Measurements from ENCODE around the gene APOBEC4.

Gene APOBEC4

DNA sequence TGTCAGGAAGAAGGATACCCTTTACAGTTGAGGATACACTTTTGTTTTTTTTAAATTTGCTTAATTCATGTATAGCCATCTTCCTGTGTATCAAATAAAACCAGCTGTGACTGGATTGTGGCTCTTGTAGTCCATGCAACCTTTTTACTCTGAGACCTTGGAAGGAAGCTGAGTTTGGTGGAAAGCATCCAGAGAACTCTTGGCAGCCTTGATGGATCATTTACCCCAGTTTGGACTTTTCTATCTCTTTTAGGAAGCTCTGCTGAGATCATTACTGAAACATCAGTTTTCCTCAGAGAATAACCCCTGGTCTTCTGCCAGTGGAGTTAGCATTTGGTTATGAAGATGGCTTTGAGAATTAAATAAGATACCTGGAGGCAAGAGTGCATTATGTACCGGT is 21.2 kb upstream of the APOBEC4 start:
- Histone ChIP-seq H3K27ac (replicated peaks) (no peak overlapping the region), H3K27me3 (ENCODE audit: insufficient read depth, poor library complexity, severe bottlenecking) (peaks cover 8% of the 10 kb centered on the region), H3K4me3 (replicated peaks; ENCODE audit: insufficient read depth, low read length) (no peak overlapping the region)
- no peak for DNase-seq (ENCODE audit: low read depth in 1 of 2, low spot score in 1 of 2)
- TF ChIP-seq GABPA (IDR thresholded peaks at IDR 0.05; ENCODE audit: low read depth) = no peak
- TF ChIP-seq SPI1 (IDR thresholded peaks at IDR 0.05; ENCODE audit: borderline replicate concordance, low read depth) = no peak
- TF ChIP-seq POLR2AphosphoS5 (IDR thresholded peaks at IDR 0.05; ENCODE audit: low read depth) = no peak
- TF ChIP-seq, protein P1, sequence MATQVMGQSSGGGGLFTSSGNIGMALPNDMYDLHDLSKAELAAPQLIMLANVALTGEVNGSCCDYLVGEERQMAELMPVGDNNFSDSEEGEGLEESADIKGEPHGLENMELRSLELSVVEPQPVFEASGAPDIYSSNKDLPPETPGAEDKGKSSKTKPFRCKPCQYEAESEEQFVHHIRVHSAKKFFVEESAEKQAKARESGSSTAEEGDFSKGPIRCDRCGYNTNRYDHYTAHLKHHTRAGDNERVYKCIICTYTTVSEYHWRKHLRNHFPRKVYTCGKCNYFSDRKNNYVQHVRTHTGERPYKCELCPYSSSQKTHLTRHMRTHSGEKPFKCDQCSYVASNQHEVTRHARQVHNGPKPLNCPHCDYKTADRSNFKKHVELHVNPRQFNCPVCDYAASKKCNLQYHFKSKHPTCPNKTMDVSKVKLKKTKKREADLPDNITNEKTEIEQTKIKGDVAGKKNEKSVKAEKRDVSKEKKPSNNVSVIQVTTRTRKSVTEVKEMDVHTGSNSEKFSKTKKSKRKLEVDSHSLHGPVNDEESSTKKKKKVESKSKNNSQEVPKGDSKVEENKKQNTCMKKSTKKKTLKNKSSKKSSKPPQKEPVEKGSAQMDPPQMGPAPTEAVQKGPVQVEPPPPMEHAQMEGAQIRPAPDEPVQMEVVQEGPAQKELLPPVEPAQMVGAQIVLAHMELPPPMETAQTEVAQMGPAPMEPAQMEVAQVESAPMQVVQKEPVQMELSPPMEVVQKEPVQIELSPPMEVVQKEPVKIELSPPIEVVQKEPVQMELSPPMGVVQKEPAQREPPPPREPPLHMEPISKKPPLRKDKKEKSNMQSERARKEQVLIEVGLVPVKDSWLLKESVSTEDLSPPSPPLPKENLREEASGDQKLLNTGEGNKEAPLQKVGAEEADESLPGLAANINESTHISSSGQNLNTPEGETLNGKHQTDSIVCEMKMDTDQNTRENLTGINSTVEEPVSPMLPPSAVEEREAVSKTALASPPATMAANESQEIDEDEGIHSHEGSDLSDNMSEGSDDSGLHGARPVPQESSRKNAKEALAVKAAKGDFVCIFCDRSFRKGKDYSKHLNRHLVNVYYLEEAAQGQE (IDR thresholded peaks at IDR 0.05; ENCODE audit: insufficient replicate concordance, low read depth) = no peak
- TF ChIP-seq CTCF (IDR thresholded peaks at IDR 0.05; ENCODE audit: insufficient read depth, low read length) = no peak

DNA sequence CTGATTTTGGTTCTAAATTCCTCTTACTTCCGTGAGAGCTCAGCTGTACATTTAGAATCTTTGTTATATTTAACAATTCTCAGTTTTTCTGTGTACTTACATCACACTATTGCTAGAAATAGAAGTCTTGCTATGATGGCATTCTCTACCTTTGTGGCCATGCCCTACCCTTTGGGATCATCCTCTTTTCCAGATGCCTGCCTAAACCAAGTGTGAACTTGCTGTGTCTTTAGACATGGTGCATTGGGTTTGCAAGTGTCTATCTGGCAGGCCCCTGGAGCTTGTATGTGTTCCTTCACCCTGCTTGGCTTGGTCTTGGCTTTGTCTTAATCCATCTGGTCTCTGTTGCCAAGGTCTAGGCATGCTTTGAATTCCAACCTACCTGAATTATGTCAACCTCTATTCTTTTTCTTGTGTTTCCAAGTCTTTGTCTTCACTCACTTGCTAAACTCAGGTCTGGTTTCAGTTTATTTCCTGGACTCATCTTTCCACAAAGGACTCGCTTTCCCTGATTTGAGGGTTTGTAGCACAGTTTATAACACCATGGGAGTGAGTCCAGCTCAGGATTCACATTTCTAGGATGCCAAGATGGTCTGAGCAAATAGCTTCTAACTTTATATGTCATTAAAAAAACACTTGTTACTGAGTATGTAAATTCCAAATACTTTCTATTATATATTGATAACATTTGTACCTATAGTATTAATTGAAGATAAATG is 20.6 kb upstream of the APOBEC4 start:
- DNase-seq (ENCODE audit: low read depth in 1 of 2, low spot score in 1 of 2) = no peak
- H3K4me3 ChIP-seq (replicated peaks; ENCODE audit: insufficient read depth, low read length) = no peak overlapping the region
- H3K27me3 ChIP-seq (ENCODE audit: insufficient read depth, poor library complexity, severe bottlenecking) = peaks cover 8% of the 10 kb centered on the region
- H3K27ac ChIP-seq (replicated peaks) = no peak overlapping the region
- TF ChIP-seq POLR2AphosphoS5 (IDR thresholded peaks at IDR 0.05; ENCODE audit: low read depth) (no peak), GABPA (IDR thresholded peaks at IDR 0.05; ENCODE audit: low read depth) (no peak), CTCF (IDR thresholded peaks at IDR 0.05; ENCODE audit: insufficient read depth, low read length) (no peak), SPI1 (IDR thresholded peaks at IDR 0.05; ENCODE audit: borderline replicate concordance, low read depth) (no peak)
- TF ChIP-seq, protein P1 (IDR thresholded peaks at IDR 0.05; ENCODE audit: insufficient replicate concordance, low read depth) = no peak

DNA sequence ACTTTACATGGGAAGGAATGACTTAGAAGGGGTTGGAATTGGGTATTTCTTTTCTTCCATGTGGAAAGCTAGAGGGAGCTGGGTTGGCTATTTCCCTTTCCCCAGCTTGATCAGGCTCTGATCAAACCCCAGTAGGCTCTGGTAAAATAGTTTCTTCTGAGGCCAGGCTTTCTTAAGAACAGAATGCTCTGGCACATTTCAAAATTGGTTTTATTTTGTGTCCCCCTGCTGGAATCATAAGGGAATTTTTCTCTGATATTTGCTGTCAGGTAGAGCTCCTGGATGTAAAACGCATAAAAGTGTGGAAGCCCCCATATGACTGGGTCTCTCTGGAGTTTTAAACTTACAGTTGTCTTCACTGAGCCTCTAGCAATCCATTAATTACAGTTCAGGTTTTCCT is 17.1 kb upstream of the APOBEC4 start:
- H3K27me3 ChIP-seq (ENCODE audit: insufficient read depth, poor library complexity, severe bottlenecking) = peaks cover 2% of the 10 kb centered on the region
- no peak overlapping the region for H3K27ac ChIP-seq (replicated peaks)
- no peak for DNase-seq (ENCODE audit: low read depth in 1 of 2, low spot score in 1 of 2)
- TF ChIP-seq, protein P1 (IDR thresholded peaks at IDR 0.05; ENCODE audit: insufficient replicate concordance, low read depth) = no peak
- TF ChIP-seq POLR2AphosphoS5 (IDR thresholded peaks at IDR 0.05; ENCODE audit: low read depth) (no peak), SPI1 (IDR thresholded peaks at IDR 0.05; ENCODE audit: borderline replicate concordance, low read depth) (no peak), GABPA (IDR thresholded peaks at IDR 0.05; ENCODE audit: low read depth) (no peak), CTCF (IDR thresholded peaks at IDR 0.05; ENCODE audit: insufficient read depth, low read length) (no peak)
- no peak overlapping the region for H3K4me3 ChIP-seq (replicated peaks; ENCODE audit: insufficient read depth, low read length)
